ENCODE results near the gene SLC12A7. TPM values are rescaled to one million over a fixed set of nuclear protein-coding genes. Genes with fewer than 3 reads are reported as not detected.

SLC12A7 gene
- total and polyA plus RNA-seq, 9 of the 15 experiments (the other 6 are each of a cell fraction or from before 2014, with no cell fraction given), result 0.01 to 3.1 (median 0.56) TPM

- TF ChIP-seq CTCFL (IDR thresholded peaks at IDR 0.05; ENCODE audit: borderline replicate concordance, insufficient read depth, low read depth, low read length, poor library complexity, severe bottlenecking), result peak; percentile 38
- TF ChIP-seq CTBP1 (IDR thresholded peaks at IDR 0.05; ENCODE audit: borderline replicate concordance), result peak; percentile 72
- no peak for TF ChIP-seq MTA2 (IDR thresholded peaks at IDR 0.05; ENCODE audit: low read depth)
- peak; percentile 97 for TF ChIP-seq ARID2 (IDR thresholded peaks at IDR 0.05)
- no peak for TF ChIP-seq SRSF7 (optimal IDR thresholded peaks at IDR 0.05; ENCODE audit: low read depth, low read length)
- TF ChIP-seq TBL1XR1 (IDR thresholded peaks at IDR 0.05; ENCODE audit: low read length in 2 of 2), result no peak
- no peak for TF ChIP-seq SMARCA4 (IDR thresholded peaks at IDR 0.05)
- TF ChIP-seq MGA (IDR thresholded peaks at IDR 0.05), result no peak
- TF ChIP-seq ZNF639 (CRISPR knock-in tag; conservative IDR thresholded peaks at IDR 0.05 in 1 of 2, IDR thresholded peaks at IDR 0.05 in 1 of 2), result no peak
- TF ChIP-seq MXD1 (CRISPR knock-in tag; IDR thresholded peaks at IDR 0.05; ENCODE audit: borderline replicate concordance, poor library complexity, severe bottlenecking), result no peak
Observed at GRCh38 chr5:1140171-1140817, 28.4 kb upstream of the SLC12A7 start (continued).

Data from K562 (cell line).